OCI-LY7 (cell line): ENCODE measurements around the gene SLC25A15.

Source experiments
- CTCF ChIP-seq: fragments of 200-600 bp; sonication (generic); conservative IDR thresholded peaks from 2 replicates; pipeline ENCODE4 v1.5.1; 2014; ENCODE audit warnings: mild to moderate bottlenecking, antibody characterized with exemption, low read length, moderate library complexity, mixed read lengths
- EZH2phosphoT487 ChIP-seq: fragments of 200-600 bp; sonication (generic); IDR thresholded peaks from 2 replicates; pipeline ENCODE4 v1.6.1; 2018; ENCODE audit warnings: low read depth, borderline replicate concordance, mild to moderate bottlenecking, mixed run types, antibody characterized with exemption, low read length, moderate library complexity, mixed read lengths

GRCh38 chr13:40812102-40812501 is 22.7 kb downstream of the SLC25A15 start:
- TF ChIP-seq EZH2phosphoT487 = no peak
- TF ChIP-seq CTCF = no peak
